K562 (cell line): Measurements from ENCODE around the gene EML1. TPM values are rescaled to one million over a fixed set of nuclear protein-coding genes. Genes with fewer than 3 reads are reported as not detected.

Experiments
- ATAC-seq: fragments of 200-7000 bp; cut with Tn5 transposase; 3 replicates; pipeline ENCODE4 v1.9.1; 2020; ENCODE audit warnings: moderate library complexity
- BruUV-seq: library from RNA; stranded (reverse); fragments of 400-500 nt; replicated peaks from 2 replicates; lab custom pipeline; 2021; lab: Mats Ljungman, UMichigan
- CTCF ChIA-PET: fragments of 300-600 bp; formaldehyde crosslinking; extraction: SDS; loops from one replicate; lab custom pipeline; 2021; ENCODE audit warnings: low intra/inter-chr PET ratio; lab: Yijun Ruan, JAX
- POLR2A ChIA-PET: fragments of 300-600, 350-650 bp; sonication (Branson Sonifier 250); formaldehyde crosslinking; extraction: SDS; loops from one replicate; lab custom pipeline; 2021; ENCODE audit warnings: antibody characterized with exemption, inconsistent platforms; lab: Yijun Ruan, JAX
- DNase-seq, 4 experiments: peaks; one replicate each; pipeline versions ENCODE4 v3.0.0 to v3.0.0-alpha.2; 2011 to 2018; ENCODE audit warnings: low spot score in 3 of 4, mixed read lengths in 3 of 4; ENCODE audit errors: extremely low read depth in 1 of 4
- FAIRE-seq: peaks from 2 replicates; lab custom pipeline; 2011; peaks lifted over from hg19 to GRCh38; lab: Jason Lieb, UNC
- H2AFZ ChIP-seq: 2 replicates; pipeline ENCODE4 v1.6.0; 2011; ENCODE audit warnings: low read depth, low read length, control low read depth, inconsistent platforms
- H3K27ac ChIP-seq: fragments of 200-600 bp; 3 replicates; pipeline ENCODE4 v1.8.0; 2011; ENCODE audit warnings: low read depth, mild to moderate bottlenecking, control low read depth, inconsistent platforms, low read length, moderate library complexity, mixed read lengths; ENCODE audit errors: extremely low read depth
- H3K27me3 ChIP-seq, 2 experiments: fragments of 300-600 bp in 1 of 2; 2 replicates in 1 of 2; 3 replicates in 1 of 2; pipeline versions ENCODE4 v1.6.0 to v1.8.0; 2011; ENCODE audit warnings: inconsistent platforms in 2 of 2, low read length in 2 of 2, mild to moderate bottlenecking in 1 of 2, mixed read lengths in 1 of 2, moderate library complexity in 1 of 2; ENCODE audit not compliant: control insufficient read depth in 2 of 2, insufficient read depth in 2 of 2
- H3K36me3 ChIP-seq: fragments of 300-600 bp; 3 replicates; pipeline ENCODE4 v1.8.0; 2011; ENCODE audit warnings: mild to moderate bottlenecking, low read length, inconsistent platforms; ENCODE audit not compliant: control insufficient read depth, insufficient read depth
- H3K4me1 ChIP-seq, 2 experiments: fragments of 200-600 bp in 1 of 2; replicated peaks in 1 of 2; 2 replicates in 1 of 2; 3 replicates in 1 of 2; pipeline versions ENCODE4 v1.5.1 to v1.8.0; 2011; ENCODE audit warnings: inconsistent platforms in 2 of 2, low read length in 2 of 2, mild to moderate bottlenecking in 1 of 2, mixed read lengths in 1 of 2, moderate library complexity in 1 of 2; ENCODE audit not compliant: control insufficient read depth in 2 of 2, insufficient read depth in 2 of 2
- H3K4me2 ChIP-seq: 2 replicates; pipeline ENCODE4 v1.6.1; 2011; ENCODE audit warnings: low read length, control low read depth, inconsistent platforms, mixed read lengths; ENCODE audit not compliant: insufficient read depth
- H3K4me3 ChIP-seq: fragments of 200-600 bp; sonication (generic), shearing (Covaris generic); 2 replicates; pipeline ENCODE4 v1.5.1; 2016; ENCODE audit warnings: control low read depth, inconsistent platforms
- H3K79me2 ChIP-seq: fragments of 200-600 bp; 3 replicates; pipeline ENCODE4 v1.8.0; 2011; ENCODE audit warnings: low read length, inconsistent platforms; ENCODE audit not compliant: control insufficient read depth, insufficient read depth
- H3K9ac ChIP-seq, 2 experiments: 2 replicates each; pipeline versions ENCODE4 v1.6.0 to v1.6.1; 2011; ENCODE audit warnings: low read depth in 2 of 2, low read length in 2 of 2, control low read depth in 1 of 2, inconsistent platforms in 1 of 2, mild to moderate bottlenecking in 1 of 2, mixed read lengths in 1 of 2; ENCODE audit not compliant: insufficient read depth in 1 of 2
- H3K9me1 ChIP-seq: one replicate; pipeline ENCODE4 v1.6.0; 2011; ENCODE audit warnings: inconsistent platforms, mild to moderate bottlenecking, low read length, moderate library complexity; ENCODE audit not compliant: control insufficient read depth, insufficient read depth
- H3K9me3 ChIP-seq: replicated peaks from 2 replicates; pipeline ENCODE4 v1.5.1; 2011; ENCODE audit warnings: low read depth, low read length, inconsistent platforms; ENCODE audit not compliant: control insufficient read depth, insufficient read depth
- H4K20me1 ChIP-seq: replicated peaks from 2 replicates; pipeline ENCODE4 v1.6.1; 2011; ENCODE audit warnings: low read length, inconsistent platforms, mixed read lengths; ENCODE audit not compliant: control insufficient read depth, insufficient read depth
- ARID3A ChIP-seq: IDR thresholded peaks from 2 replicates; pipeline ENCODE4 v1.6.1; 2012; ENCODE audit warnings: low read depth, low read length, improper control_type of control experiment, borderline replicate concordance
- GTF3C2 ChIP-seq: IDR thresholded peaks from 3 replicates; pipeline ENCODE4 v1.6.1; 2011; ENCODE audit warnings: borderline replicate concordance, mild to moderate bottlenecking, moderate library complexity; ENCODE audit not compliant: insufficient read length; ENCODE audit errors: extremely low read depth
- HMG20B ChIP-seq: fragments of 250-450 bp; sonication (Bioruptor Pico); IDR thresholded peaks from 2 replicates; pipeline ENCODE4 v1.5.0; 2021; ENCODE audit warnings: mild to moderate bottlenecking
- KHSRP ChIP-seq: fragments of 450-650 bp; IDR thresholded peaks from 2 replicates; pipeline ENCODE4 v1.6.1; 2017
- NFIC ChIP-seq: fragments of 450-650 bp; IDR thresholded peaks from 2 replicates; pipeline ENCODE4 v1.6.1; 2017; ENCODE audit warnings: mild to moderate bottlenecking, inconsistent platforms
- NRF1 ChIP-seq, 2 experiments: fragments of 450-650 bp; IDR thresholded peaks in 1 of 2; conservative IDR thresholded peaks in 1 of 2; 2 replicates each; pipeline ENCODE4 v1.6.1; 2014; ENCODE audit warnings: mild to moderate bottlenecking in 2 of 2
- RFX1 ChIP-seq: fragments of 450-650 bp; IDR thresholded peaks from 2 replicates; pipeline ENCODE4 v1.6.1; 2016; ENCODE audit warnings: mild to moderate bottlenecking, moderate library complexity
- SMARCE1 ChIP-seq: fragments of 450-650 bp; IDR thresholded peaks from 2 replicates; pipeline ENCODE4 v1.7.1; 2016; ENCODE audit warnings: mild to moderate bottlenecking
- ZNF232 ChIP-seq: sonication (generic); formaldehyde crosslinking; IDR thresholded peaks from 2 replicates; pipeline ENCODE4 v1.8.0; 2022; ENCODE audit warnings: mild to moderate bottlenecking, missing genetic modification reagents
- WGBS: fragments of 100-300 bp; shearing (Covaris generic); methylation state at CpG from one replicate; pipeline ENCODE4 v1.1.6; 2016; ENCODE audit warnings: low coverage, mixed read lengths; ENCODE audit not compliant: insufficient coverage; ENCODE audit errors: missing lambda C conversion rate; 5-methylcytosine and 5-hydroxymethylcytosine counted together
- in situ Hi-C: fragments of 300-500 bp; cut with MboI; formaldehyde crosslinking; loops from 4 replicates; pipeline ENCODE4 v1.15.0; 2018; ENCODE audit warnings: inconsistent platforms, mixed read lengths
- intact Hi-C: fragments of 100-400 bp; cut with micrococcal nuclease; formaldehyde crosslinking; loops from 2 replicates; pipeline ENCODE4 v1.14.2; 2022
- polyA plus RNA-seq, 8 experiments: library from polyadenylated mRNA; depleted of rRNA in 4 of 8; stranded (reverse) in 5 of 8; unstranded in 3 of 8; fragments of >200 nt; fragmentation: Nextera tagmentation in 2 of 8; fragmentation: Illumina TruSeq in 1 of 8; extraction: Ambion mirVana in 2 of 8; extraction: Trizol in 1 of 8; gene quantifications; 2 replicates each; pipeline versions ENCODE4 v1.2.1 to v1.2.3, GENCODE V29; 2011 to 2014; ENCODE audit warnings: inconsistent platforms in 1 of 8, missing spikeins in 1 of 8
- total RNA-seq, 7 experiments: library from RNA; depleted of rRNA in 6 of 7; stranded (reverse); fragments of >200 nt in 6 of 7; fragmentation: Illumina TruSeq in 2 of 7; extraction: Trizol in 2 of 7; gene quantifications; 2 replicates each; pipeline versions ENCODE4 v1.2.1 to v1.2.3, GENCODE V29; 2011 to 2021; ENCODE audit warnings: low replicate concordance in 1 of 7
- TF ChIP-seq, protein P1 (sequence below), 2 experiments: fragments of 450-650 bp; IDR thresholded peaks; 2 replicates each; pipeline ENCODE4 v1.6.1; 2018; ENCODE audit warnings: mild to moderate bottlenecking in 2 of 2, low read depth in 1 of 2; ENCODE audit not compliant: partially characterized antibody in 2 of 2
- TF ChIP-seq, protein P2 (sequence below), 3 experiments: IDR thresholded peaks in 2 of 3; conservative IDR thresholded peaks in 1 of 3; 2 replicates each; pipeline ENCODE4 v1.5.1; 2011 to 2012; ENCODE audit warnings: low read length in 3 of 3, mild to moderate bottlenecking in 3 of 3, control low read depth in 2 of 3, improper control_type of control experiment in 1 of 3, inconsistent platforms in 1 of 3, low read depth in 1 of 3, mixed read lengths in 1 of 3, moderate library complexity in 1 of 3; ENCODE audit not compliant: insufficient read depth in 2 of 3

EML1 gene
- total and polyA plus RNA-seq, 9 of the 15 experiments (the other 6 are each of a cell fraction or from before 2014, with no cell fraction given), result 0.01 to 0.35 (median 0.07) TPM; not detected in 2

DNA sequence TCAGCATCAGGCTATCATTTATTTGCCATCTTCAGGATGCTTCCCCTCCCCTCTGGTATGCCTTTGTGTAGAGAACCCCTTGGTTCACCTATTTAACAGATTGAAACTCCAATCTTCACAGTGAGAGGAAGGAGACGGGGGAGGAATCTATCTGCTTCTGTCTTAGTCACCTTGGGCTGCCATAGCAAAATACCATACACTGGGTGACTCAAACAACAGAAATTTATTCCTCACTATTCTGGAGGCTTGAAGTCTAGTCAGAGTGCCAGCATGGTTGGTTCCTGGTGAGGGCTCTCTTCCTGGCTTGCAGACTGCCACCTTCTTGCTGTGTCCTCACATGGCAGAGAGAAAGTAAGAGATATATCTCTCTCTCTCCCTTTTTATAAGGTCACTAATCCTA, 13.5 kb upstream of the EML1 start:
- TF ChIP-seq ZNF232 (CRISPR knock-in tag) (no peak), GTF3C2 (no peak), HMG20B (no peak), SMARCE1 (no peak), ARID3A (no peak), NRF1 (conservative IDR thresholded peaks at IDR 0.05 in 1 of 2, IDR thresholded peaks at IDR 0.05 in 1 of 2) (no peak), KHSRP (no peak), RFX1 (no peak), NFIC (no peak)
- TF ChIP-seq, protein P1, sequence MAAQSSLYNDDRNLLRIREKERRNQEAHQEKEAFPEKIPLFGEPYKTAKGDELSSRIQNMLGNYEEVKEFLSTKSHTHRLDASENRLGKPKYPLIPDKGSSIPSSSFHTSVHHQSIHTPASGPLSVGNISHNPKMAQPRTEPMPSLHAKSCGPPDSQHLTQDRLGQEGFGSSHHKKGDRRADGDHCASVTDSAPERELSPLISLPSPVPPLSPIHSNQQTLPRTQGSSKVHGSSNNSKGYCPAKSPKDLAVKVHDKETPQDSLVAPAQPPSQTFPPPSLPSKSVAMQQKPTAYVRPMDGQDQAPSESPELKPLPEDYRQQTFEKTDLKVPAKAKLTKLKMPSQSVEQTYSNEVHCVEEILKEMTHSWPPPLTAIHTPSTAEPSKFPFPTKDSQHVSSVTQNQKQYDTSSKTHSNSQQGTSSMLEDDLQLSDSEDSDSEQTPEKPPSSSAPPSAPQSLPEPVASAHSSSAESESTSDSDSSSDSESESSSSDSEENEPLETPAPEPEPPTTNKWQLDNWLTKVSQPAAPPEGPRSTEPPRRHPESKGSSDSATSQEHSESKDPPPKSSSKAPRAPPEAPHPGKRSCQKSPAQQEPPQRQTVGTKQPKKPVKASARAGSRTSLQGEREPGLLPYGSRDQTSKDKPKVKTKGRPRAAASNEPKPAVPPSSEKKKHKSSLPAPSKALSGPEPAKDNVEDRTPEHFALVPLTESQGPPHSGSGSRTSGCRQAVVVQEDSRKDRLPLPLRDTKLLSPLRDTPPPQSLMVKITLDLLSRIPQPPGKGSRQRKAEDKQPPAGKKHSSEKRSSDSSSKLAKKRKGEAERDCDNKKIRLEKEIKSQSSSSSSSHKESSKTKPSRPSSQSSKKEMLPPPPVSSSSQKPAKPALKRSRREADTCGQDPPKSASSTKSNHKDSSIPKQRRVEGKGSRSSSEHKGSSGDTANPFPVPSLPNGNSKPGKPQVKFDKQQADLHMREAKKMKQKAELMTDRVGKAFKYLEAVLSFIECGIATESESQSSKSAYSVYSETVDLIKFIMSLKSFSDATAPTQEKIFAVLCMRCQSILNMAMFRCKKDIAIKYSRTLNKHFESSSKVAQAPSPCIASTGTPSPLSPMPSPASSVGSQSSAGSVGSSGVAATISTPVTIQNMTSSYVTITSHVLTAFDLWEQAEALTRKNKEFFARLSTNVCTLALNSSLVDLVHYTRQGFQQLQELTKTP (IDR thresholded peaks at IDR 0.05; ENCODE audit: low read depth in 1 of 2, partially characterized antibody in 2 of 2), result no peak
- TF ChIP-seq, protein P2, sequence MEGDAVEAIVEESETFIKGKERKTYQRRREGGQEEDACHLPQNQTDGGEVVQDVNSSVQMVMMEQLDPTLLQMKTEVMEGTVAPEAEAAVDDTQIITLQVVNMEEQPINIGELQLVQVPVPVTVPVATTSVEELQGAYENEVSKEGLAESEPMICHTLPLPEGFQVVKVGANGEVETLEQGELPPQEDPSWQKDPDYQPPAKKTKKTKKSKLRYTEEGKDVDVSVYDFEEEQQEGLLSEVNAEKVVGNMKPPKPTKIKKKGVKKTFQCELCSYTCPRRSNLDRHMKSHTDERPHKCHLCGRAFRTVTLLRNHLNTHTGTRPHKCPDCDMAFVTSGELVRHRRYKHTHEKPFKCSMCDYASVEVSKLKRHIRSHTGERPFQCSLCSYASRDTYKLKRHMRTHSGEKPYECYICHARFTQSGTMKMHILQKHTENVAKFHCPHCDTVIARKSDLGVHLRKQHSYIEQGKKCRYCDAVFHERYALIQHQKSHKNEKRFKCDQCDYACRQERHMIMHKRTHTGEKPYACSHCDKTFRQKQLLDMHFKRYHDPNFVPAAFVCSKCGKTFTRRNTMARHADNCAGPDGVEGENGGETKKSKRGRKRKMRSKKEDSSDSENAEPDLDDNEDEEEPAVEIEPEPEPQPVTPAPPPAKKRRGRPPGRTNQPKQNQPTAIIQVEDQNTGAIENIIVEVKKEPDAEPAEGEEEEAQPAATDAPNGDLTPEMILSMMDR (IDR thresholded peaks at IDR 0.05 in 2 of 3, conservative IDR thresholded peaks at IDR 0.05 in 1 of 3; ENCODE audit: insufficient read depth in 2 of 3, low read depth in 1 of 3, low read length in 3 of 3), result no peak
- Histone ChIP-seq H3K4me1 (no peaks in the 10 kb centered on the region), H4K20me1 (0 out of 2 replicates have a peak, but pooled peaks cover 2% of the 10 kb centered on the region), H3K27me3 (peaks cover 8 to 19% of the 10 kb centered on the region in 2 experiments; a peak in 4 of 5 replicates), H3K4me2 (no peak overlapping the region), H2AFZ (no peak overlapping the region), H3K9me1 (no peaks in the 10 kb centered on the region), H3K79me2 (no peaks in the 10 kb centered on the region), H3K4me3 (no peak overlapping the region), H3K9me3 (no peaks in the 10 kb centered on the region), H3K36me3 (no peaks in the 10 kb centered on the region), H3K9ac (no peak overlapping the region), H3K27ac (no peak overlapping the region)
- no TSS peak for BruUV-seq
- DNase-seq (no peak), ATAC-seq (no peak), FAIRE-seq (no peak)
- WGBS, result 0% methylated on average over 1 of the region's 1 CpG
- ChIA-PET POLR2A (no interaction called here), CTCF (no interaction called here)
- intact Hi-C loops (no loop called here), in situ Hi-C loops (no loop called here)
